H1 (cell line): ENCODE results near the gene RNF182. TPM values are rescaled to one million over a fixed set of nuclear protein-coding genes. Genes with fewer than 3 reads are reported as not detected.

ENCODE experiments used
- CTCF ChIA-PET: fragments of 300-600 bp; sonication (Branson Sonifier 250); formaldehyde crosslinking; loops from one replicate; lab custom pipeline; 2021; ENCODE audit not compliant: partially characterized antibody; lab: Charles Lee
- POLR2A ChIA-PET: fragments of 300-600 bp; sonication (Branson Sonifier 250); formaldehyde crosslinking; loops from one replicate; lab custom pipeline; 2021; ENCODE audit warnings: inconsistent platforms; ENCODE audit not compliant: partially characterized antibody; lab: Charles Lee
- DNase-seq, 2 experiments: peaks; one replicate each; pipeline versions ENCODE4 v3.0.0 to v3.0.0-alpha.2; 2010 to 2022; ENCODE audit warnings: low spot score in 2 of 2, low read depth in 1 of 2, mixed read lengths in 1 of 2
- FAIRE-seq: peaks from 2 replicates; lab custom pipeline; 2011; peaks lifted over from hg19 to GRCh38; lab: Jason Lieb, UNC
- H2AFZ ChIP-seq: 2 replicates; pipeline ENCODE4 v1.8.1; 2012; ENCODE audit warnings: low read length, inconsistent platforms
- H2AK5ac ChIP-seq: 2 replicates; pipeline ENCODE4 v1.6.1; 2013; ENCODE audit warnings: low read depth, low read length
- H2BK120ac ChIP-seq: replicated peaks from 2 replicates; pipeline ENCODE3; 2013; ENCODE audit warnings: low read depth, low read length, inconsistent platforms
- H2BK12ac ChIP-seq: 2 replicates; pipeline ENCODE4 v1.6.1; 2013; ENCODE audit warnings: low read depth, low read length
- H2BK15ac ChIP-seq: 2 replicates; pipeline ENCODE4 v1.6.1; 2013; ENCODE audit warnings: low read length
- H2BK20ac ChIP-seq: 2 replicates; pipeline ENCODE4 v1.6.1; 2013; ENCODE audit warnings: low read length
- H2BK5ac ChIP-seq: 2 replicates; pipeline ENCODE4 v1.6.1; 2013; ENCODE audit warnings: low read depth, low read length
- H3K14ac ChIP-seq: 2 replicates; pipeline ENCODE4 v1.6.1; 2013; ENCODE audit warnings: inconsistent platforms; ENCODE audit not compliant: insufficient read length
- H3K18ac ChIP-seq: 2 replicates; pipeline ENCODE4 v1.6.1; 2013; ENCODE audit warnings: low read length; ENCODE audit errors: extremely low read depth
- H3K23ac ChIP-seq: 2 replicates; pipeline ENCODE4 v1.6.1; 2013; ENCODE audit warnings: inconsistent platforms; ENCODE audit not compliant: insufficient read length
- H3K23me2 ChIP-seq: 2 replicates; pipeline ENCODE4 v1.6.1; 2013; ENCODE audit warnings: low read depth, low read length
- H3K27ac ChIP-seq: 2 replicates; pipeline ENCODE4 v1.6.1; 2011; ENCODE audit warnings: low read depth, low read length, inconsistent platforms
- H3K27me3 ChIP-seq, 4 experiments: replicated peaks in 1 of 4; 1 replicate in 1 of 4; 2 replicates in 3 of 4; pipeline versions ENCODE4 v1.6.1 to v1.8.1; 2011 to 2013; ENCODE audit warnings: low read length in 3 of 4, mild to moderate bottlenecking in 3 of 4, inconsistent platforms in 2 of 4, mixed read lengths in 2 of 4, moderate library complexity in 1 of 4; ENCODE audit not compliant: control insufficient read depth in 3 of 4, insufficient read depth in 3 of 4; ENCODE audit errors: extremely low read depth in 1 of 4
- H3K36me3 ChIP-seq, 4 experiments: 2 replicates each; pipeline versions ENCODE4 v1.6.1 to v1.8.1; 2011 to 2013; ENCODE audit warnings: mild to moderate bottlenecking in 4 of 4, low read length in 3 of 4, moderate library complexity in 2 of 4, control low read depth in 1 of 4, inconsistent platforms in 1 of 4; ENCODE audit not compliant: insufficient read depth in 4 of 4, control insufficient read depth in 2 of 4
- H3K4ac ChIP-seq: replicated peaks from 2 replicates; pipeline ENCODE3; 2013; ENCODE audit warnings: low read length, low read depth, mixed read lengths, inconsistent platforms; ENCODE audit not compliant: insufficient read length
- H3K4me1 ChIP-seq, 4 experiments: replicated peaks in 1 of 4; 1 replicate in 1 of 4; 2 replicates in 3 of 4; pipeline versions ENCODE4 v1.6.1 to v1.8.1; 2011 to 2013; ENCODE audit warnings: low read length in 3 of 4, inconsistent platforms in 2 of 4, mixed read lengths in 1 of 4; ENCODE audit not compliant: insufficient read depth in 4 of 4, control insufficient read depth in 3 of 4
- H3K4me2 ChIP-seq, 2 experiments: 2 replicates each; pipeline versions ENCODE4 v1.6.1 to v1.8.1; 2011 to 2013; ENCODE audit warnings: low read depth in 2 of 2, low read length in 2 of 2, control low read depth in 1 of 2, inconsistent platforms in 1 of 2, mild to moderate bottlenecking in 1 of 2; ENCODE audit not compliant: insufficient read depth in 1 of 2
- H3K4me3 ChIP-seq, 4 experiments: fragments of 200-600, 300-600 bp in 1 of 4; sonication (generic), shearing (Covaris generic), sonication (Bioruptor Twin) in 1 of 4; 2 replicates each; pipeline versions ENCODE4 v1.5.1 to v1.8.1; 2011 to 2016; ENCODE audit warnings: low read length in 4 of 4, low read depth in 3 of 4, control low read depth in 2 of 4, inconsistent platforms in 2 of 4, mild to moderate bottlenecking in 2 of 4, mixed read lengths in 1 of 4, moderate library complexity in 1 of 4; ENCODE audit not compliant: insufficient read depth in 2 of 4; ENCODE audit errors: extremely low read depth in 1 of 4
- H3K56ac ChIP-seq: replicated peaks from 2 replicates; pipeline ENCODE3; 2013; ENCODE audit warnings: low read depth, mild to moderate bottlenecking, mixed read lengths, low read length, inconsistent platforms; ENCODE audit not compliant: insufficient read length
- H3K79me1 ChIP-seq: 2 replicates; pipeline ENCODE4 v1.6.1; 2013; ENCODE audit warnings: low read depth, low read length, control low read depth
- H3K79me2 ChIP-seq, 2 experiments: 2 replicates each; pipeline versions ENCODE4 v1.6.1 to v1.8.1; 2012 to 2013; ENCODE audit warnings: low read length in 2 of 2, mild to moderate bottlenecking in 2 of 2, inconsistent platforms in 1 of 2; ENCODE audit not compliant: insufficient read depth in 2 of 2, control insufficient read depth in 1 of 2
- H3K9ac ChIP-seq, 4 experiments: replicated peaks in 1 of 4; 1 replicate in 1 of 4; 2 replicates in 3 of 4; pipeline versions ENCODE4 v1.6.1 to v1.8.1; 2011 to 2013; ENCODE audit warnings: low read depth in 3 of 4, low read length in 3 of 4, control low read depth in 2 of 4, mild to moderate bottlenecking in 2 of 4, moderate library complexity in 2 of 4, inconsistent platforms in 1 of 4; ENCODE audit errors: extremely low read depth in 1 of 4
- H3K9me3 ChIP-seq, 2 experiments: 2 replicates each; pipeline versions ENCODE4 v1.6.1 to v1.8.1; 2012 to 2013; ENCODE audit warnings: mild to moderate bottlenecking in 2 of 2, moderate library complexity in 2 of 2, control low read depth in 1 of 2, inconsistent platforms in 1 of 2, low read depth in 1 of 2, low read length in 1 of 2, mixed read lengths in 1 of 2; ENCODE audit not compliant: insufficient read depth in 2 of 2
- H4K20me1 ChIP-seq, 2 experiments: replicated peaks in 1 of 2; 2 replicates each; pipeline versions ENCODE3 to v1.8.1; 2011 to 2013; ENCODE audit warnings: inconsistent platforms in 2 of 2, low read length in 2 of 2, mild to moderate bottlenecking in 1 of 2; ENCODE audit not compliant: insufficient read depth in 2 of 2, control insufficient read depth in 1 of 2
- H4K5ac ChIP-seq: 2 replicates; pipeline ENCODE4 v1.6.1; 2013; ENCODE audit warnings: low read length, low read depth, mixed read lengths, inconsistent platforms; ENCODE audit not compliant: insufficient read length
- H4K8ac ChIP-seq: 2 replicates; pipeline ENCODE4 v1.8.0; 2013; ENCODE audit warnings: mild to moderate bottlenecking, moderate library complexity, low read length, inconsistent platforms; ENCODE audit not compliant: insufficient read depth; ENCODE audit errors: extremely low read depth
- H4K91ac ChIP-seq: replicated peaks from 2 replicates; pipeline ENCODE3; 2013; ENCODE audit warnings: low read length, mixed read lengths, inconsistent platforms; ENCODE audit not compliant: insufficient read length
- BCL11A ChIP-seq, 2 experiments: IDR thresholded peaks; one replicate each; pipeline ENCODE4 v1.6.1; 2011; ENCODE audit warnings: low read depth in 2 of 2, low read length in 2 of 2, mild to moderate bottlenecking in 2 of 2
- BRCA1 ChIP-seq: IDR thresholded peaks from 2 replicates; pipeline ENCODE4 v1.6.1; 2012; ENCODE audit warnings: low read depth, low read length, improper control_type of control experiment
- FOSL1 ChIP-seq: IDR thresholded peaks from 2 replicates; pipeline ENCODE4 v1.6.1; 2011; ENCODE audit warnings: mild to moderate bottlenecking, low read depth, low read length, moderate library complexity; ENCODE audit not compliant: insufficient read depth
- HDAC2 ChIP-seq, 2 experiments: fragments of 300-600 bp in 1 of 2; sonication (generic) in 1 of 2; IDR thresholded peaks; 2 replicates each; pipeline ENCODE4 v1.6.1; 2011 to 2012; ENCODE audit warnings: low read depth in 2 of 2, low read length in 2 of 2, mild to moderate bottlenecking in 2 of 2, moderate library complexity in 2 of 2, borderline replicate concordance in 1 of 2, inconsistent platforms in 1 of 2
- KDM5A ChIP-seq: fragments of 200-600 bp; IDR thresholded peaks from 2 replicates; pipeline ENCODE4 v1.7.1; 2012; ENCODE audit warnings: mild to moderate bottlenecking, low read length, inconsistent platforms, mixed read lengths
- NRF1 ChIP-seq: IDR thresholded peaks from 2 replicates; pipeline ENCODE4 v1.6.1; 2011; ENCODE audit warnings: mild to moderate bottlenecking, low read depth, low read length, improper control_type of control experiment
- POU5F1 ChIP-seq: IDR thresholded peaks from 2 replicates; pipeline ENCODE4 v1.6.1; 2011; ENCODE audit warnings: low read depth, mild to moderate bottlenecking, low read length, moderate library complexity
- RFX5 ChIP-seq: IDR thresholded peaks from 2 replicates; pipeline ENCODE4 v1.6.1; 2011; ENCODE audit warnings: low read depth, low read length, improper control_type of control experiment, borderline replicate concordance
- SIRT6 ChIP-seq: IDR thresholded peaks from one replicate; pipeline ENCODE4 v1.7.1; 2012; ENCODE audit warnings: low read length, inconsistent platforms
- SP2 ChIP-seq: IDR thresholded peaks from 2 replicates; pipeline ENCODE4 v1.6.1; 2012; ENCODE audit warnings: mild to moderate bottlenecking, low read length, inconsistent platforms
- polyA plus RNA-seq, 7 experiments: library from polyadenylated mRNA; depleted of rRNA in 3 of 7; stranded (reverse) in 5 of 7; unstranded in 2 of 7; fragments of >200 nt in 5 of 7; fragments of 200-250 nt in 2 of 7; gene quantifications; 1 replicate in 5 of 7; 2 replicates in 1 of 7; 4 replicates in 1 of 7; pipeline versions ENCODE4 v1.2.1 to v1.2.3, GENCODE V29; 2011 to 2013; ENCODE audit warnings: missing spikeins in 2 of 7, mixed read lengths in 2 of 7
- total RNA-seq: library from RNA; stranded (reverse); fragmentation: NEBNext Ultra II Directional; extraction: Animal tissue kit (Norgen Biotek cat#: 25700); gene quantifications from 2 replicates; pipeline ENCODE4 v1.2.1, GENCODE V29; 2021

The RNF182 gene
- total and polyA plus RNA-seq, 2 of the 8 experiments (the other 6 are each of a cell fraction or from before 2014, with no cell fraction given), result 6.2 to 10.7 TPM

DNA sequence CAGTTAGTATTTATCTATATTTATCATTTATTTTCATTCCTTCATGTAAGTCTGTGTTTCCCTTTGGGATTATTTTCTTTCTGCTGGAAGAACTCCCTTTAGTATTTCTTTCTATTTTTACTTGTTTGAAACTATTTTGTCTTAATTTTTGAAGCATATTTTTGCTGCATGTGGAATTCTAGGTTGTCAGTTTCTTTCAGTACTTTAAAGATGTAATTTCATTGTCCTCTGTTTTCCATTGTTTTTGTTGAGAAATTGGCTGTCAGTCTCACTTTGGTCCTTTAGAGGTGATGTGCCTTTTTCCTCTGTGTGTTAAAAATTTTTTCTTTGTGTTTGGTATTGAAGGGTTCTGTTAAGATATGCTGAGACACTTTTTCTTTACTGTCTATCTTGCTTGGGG lies 17.1 kb downstream of the RNF182 start:
- no peaks in the 10 kb centered on the region for H3K4me1 ChIP-seq
- no peak overlapping the region for H2BK15ac ChIP-seq
- H2BK120ac ChIP-seq, result no peak overlapping the region
- no peak overlapping the region for H3K18ac ChIP-seq
- H3K4me2 ChIP-seq, result no peak overlapping the region
- H2AK5ac ChIP-seq, result no peak overlapping the region
- no peak overlapping the region for H3K14ac ChIP-seq
- FAIRE-seq (no peak), DNase-seq (no peak)
- H2AFZ ChIP-seq, result no peak overlapping the region
- no peak overlapping the region for H3K9ac ChIP-seq
- CTCF ChIA-PET, result no interaction called here
- no peak overlapping the region for H4K8ac ChIP-seq
- H2BK12ac ChIP-seq, result no peak overlapping the region
- H4K91ac ChIP-seq, result no peak overlapping the region
- H3K9me3 ChIP-seq, result peaks cover 9 to 20% of the 10 kb centered on the region in 2 experiments
- no peaks in the 10 kb centered on the region for H4K20me1 ChIP-seq
- no peak overlapping the region for H3K4me3 ChIP-seq
- H4K5ac ChIP-seq, result no peak overlapping the region
- H3K23me2 ChIP-seq, result no peaks in the 10 kb centered on the region
- no peak overlapping the region for H3K27ac ChIP-seq
- no peak overlapping the region for H2BK5ac ChIP-seq
- H3K79me1 ChIP-seq, result no peaks in the 10 kb centered on the region
- H3K4ac ChIP-seq, result no peak overlapping the region
- H3K36me3 ChIP-seq, result no peaks in the 10 kb centered on the region; a peak in 1 of 8 replicates
- no peak overlapping the region for H2BK20ac ChIP-seq
- H3K23ac ChIP-seq, result no peak overlapping the region
- H3K27me3 ChIP-seq, result no peaks in the 10 kb centered on the region
- TF ChIP-seq BCL11A (IDR thresholded peaks at IDR 0.05; ENCODE audit: low read depth in 2 of 2, low read length in 2 of 2) (no peak), KDM5A (no peak), RFX5 (no peak), BRCA1 (no peak), SIRT6 (no peak), POU5F1 (no peak), NRF1 (no peak), FOSL1 (no peak), SP2 (no peak), HDAC2 (IDR thresholded peaks at IDR 0.05; ENCODE audit: borderline replicate concordance in 1 of 2, low read depth in 2 of 2, low read length in 2 of 2) (no peak)
- peaks cover 0 to 5% of the 10 kb centered on the region in 2 experiments; a peak in 1 of 4 replicates for H3K79me2 ChIP-seq
- POLR2A ChIA-PET, result no interaction called here
- no peak overlapping the region for H3K56ac ChIP-seq
